Measurements from ENCODE around the gene RBMS3. TPM values are rescaled to one million over a fixed set of nuclear protein-coding genes. Genes with fewer than 3 reads are reported as not detected.
A peak's percentile ranks its signal among the peaks of the same experiment; 100 is the strongest.

RBMS3 gene
- total RNA-seq, 1 donor from 2014 or later: 47.6 TPM

- no peak for TF ChIP-seq CTCF (IDR thresholded peaks at IDR 0.05)
- Mint-ChIP-seq H3K9me3 (ENCODE audit: low read depth) (no peaks in the 10 kb centered on the region), H3K27me3 (ENCODE audit: low read depth) (no peaks in the 10 kb centered on the region), H3K4me1 (ENCODE audit: low read depth) (peaks cover 73% of the 10 kb centered on the region), H3K27ac (ENCODE audit: unreplicated experiment) (peak overlapping the region; percentile 52), H3K36me3 (ENCODE audit: low read depth) (peaks cover 7% of the 10 kb centered on the region), H3K4me3 (ENCODE audit: unreplicated experiment) (no peak overlapping the region)
- no peak for DNase-seq (ENCODE audit: low spot score)
Measured at GRCh38 chr3:29293421-29293820, 12.6 kb downstream of the RBMS3 start.

- DNase-seq (ENCODE audit: low spot score): no peak
- H3K27me3 Mint-ChIP-seq (ENCODE audit: low read depth): no peaks in the 10 kb centered on the region
- H3K36me3 Mint-ChIP-seq (ENCODE audit: low read depth): peaks cover 2% of the 10 kb centered on the region
- H3K9me3 Mint-ChIP-seq (ENCODE audit: low read depth): no peaks in the 10 kb centered on the region
- H3K27ac Mint-ChIP-seq (ENCODE audit: unreplicated experiment): no peak overlapping the region
- H3K4me3 Mint-ChIP-seq (ENCODE audit: unreplicated experiment): no peak overlapping the region
- TF ChIP-seq CTCF (IDR thresholded peaks at IDR 0.05): no peak
- peaks cover 39% of the 10 kb centered on the region for H3K4me1 Mint-ChIP-seq (ENCODE audit: low read depth)
Measured at GRCh38 chr3:29297998-29298397, 17.1 kb downstream of the RBMS3 start.

- peaks cover 20% of the 10 kb centered on the region for H3K4me1 Mint-ChIP-seq (ENCODE audit: low read depth)
Measured at GRCh38 chr3:29301332-29302019, 20.6 kb downstream of the RBMS3 start.

GRCh38 chr3:29302619-29303018 lies 21.7 kb downstream of the RBMS3 start:
- H3K27ac Mint-ChIP-seq (ENCODE audit: unreplicated experiment): no peak overlapping the region
- peaks cover 21% of the 10 kb centered on the region for H3K4me1 Mint-ChIP-seq (ENCODE audit: low read depth)
- H3K36me3 Mint-ChIP-seq (ENCODE audit: low read depth): peaks cover 6% of the 10 kb centered on the region
- DNase-seq (ENCODE audit: low spot score): no peak
- no peak for TF ChIP-seq CTCF (IDR thresholded peaks at IDR 0.05)
- H3K4me3 Mint-ChIP-seq (ENCODE audit: unreplicated experiment): no peak overlapping the region
- H3K9me3 Mint-ChIP-seq (ENCODE audit: low read depth): no peaks in the 10 kb centered on the region
- no peaks in the 10 kb centered on the region for H3K27me3 Mint-ChIP-seq (ENCODE audit: low read depth)

More at GRCh38 chr3:29301332-29302019, 20.6 kb downstream of the RBMS3 start:
- Mint-ChIP-seq H3K4me3 (ENCODE audit: unreplicated experiment) (no peak overlapping the region), H3K27ac (ENCODE audit: unreplicated experiment) (peak overlapping the region; percentile 38), H3K27me3 (ENCODE audit: low read depth) (no peaks in the 10 kb centered on the region), H3K9me3 (ENCODE audit: low read depth) (no peaks in the 10 kb centered on the region), H3K36me3 (ENCODE audit: low read depth) (peaks cover 6% of the 10 kb centered on the region)
- no peak for TF ChIP-seq CTCF (IDR thresholded peaks at IDR 0.05)
- DNase-seq (ENCODE audit: low spot score): no peak

- Mint-ChIP-seq H3K4me1 (ENCODE audit: low read depth) (peaks cover 31% of the 10 kb centered on the region), H3K9me3 (ENCODE audit: low read depth) (no peaks in the 10 kb centered on the region), H3K27me3 (ENCODE audit: low read depth) (no peaks in the 10 kb centered on the region), H3K27ac (ENCODE audit: unreplicated experiment) (no peak overlapping the region), H3K36me3 (ENCODE audit: low read depth) (peaks cover 6% of the 10 kb centered on the region), H3K4me3 (ENCODE audit: unreplicated experiment) (no peak overlapping the region)
- TF ChIP-seq CTCF (IDR thresholded peaks at IDR 0.05): no peak
- no peak for DNase-seq (ENCODE audit: low spot score)
Measured at GRCh38 chr3:29307295-29307694, 26.4 kb downstream of the RBMS3 start.
